HG03064 (cell line): Measurements from ENCODE around the gene CALHM6.

Source experiments
- ATAC-seq: cut with Tn5 transposase; IDR thresholded peaks from one replicate; pipeline ENCODE4 v1.9.1; 2021; ENCODE audit warnings: low read depth; ENCODE audit not compliant: unreplicated experiment

The CALHM6 gene

DNA sequence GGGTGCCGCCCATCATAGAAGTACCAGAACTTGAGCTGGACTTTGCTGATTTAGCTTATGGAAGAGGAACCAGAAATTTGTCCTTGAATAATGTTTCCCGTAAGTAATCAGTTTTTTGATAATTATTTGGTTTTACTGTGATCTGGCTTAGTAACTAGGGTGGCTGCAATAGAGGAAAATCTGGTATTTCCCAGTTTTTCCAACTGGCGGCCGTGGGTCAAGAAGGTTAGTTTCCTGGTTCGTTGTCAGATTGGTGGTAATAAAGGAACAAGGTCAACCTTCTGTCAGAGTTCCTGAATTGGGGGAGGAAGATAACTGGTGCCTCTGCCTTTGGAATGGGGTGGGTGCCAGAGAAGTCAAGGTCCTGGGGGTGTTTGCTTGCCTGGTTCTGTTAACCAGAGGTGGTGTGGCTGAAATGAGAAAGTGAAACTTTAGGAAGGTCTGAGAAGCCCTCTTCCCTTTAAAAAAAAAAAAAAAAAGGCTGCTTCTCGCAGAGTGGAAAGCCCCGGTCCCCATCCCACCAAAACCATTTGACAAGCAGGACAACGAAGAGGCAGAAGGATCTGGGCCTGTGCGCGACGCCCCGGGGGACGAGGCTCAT is at the start of gene CALHM6:
CALHM6 (plus strand) TSS at position 45 of the 601 bp plus-strand sequence; CDS start at position 600, 555 bp downstream.
- ATAC-seq = no peak

DNA sequence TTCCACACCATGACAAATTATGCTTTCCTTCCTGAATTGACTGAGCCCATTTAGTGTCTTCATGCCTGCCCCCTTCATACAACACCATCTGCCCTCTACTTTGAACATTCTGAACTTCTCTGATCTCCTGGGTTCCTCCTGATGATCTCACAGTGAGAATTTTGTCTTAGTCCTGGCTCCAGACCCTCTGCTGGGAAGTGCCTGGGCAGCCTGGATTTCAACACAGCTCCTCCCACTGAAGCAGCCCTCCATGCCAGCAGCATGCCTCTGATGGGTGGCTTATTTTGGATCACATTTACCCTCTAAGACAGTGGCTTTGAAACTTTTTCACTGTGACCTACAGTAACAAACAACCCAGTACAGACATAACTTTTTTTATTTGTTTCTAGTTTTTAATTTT is 48.9 kb upstream of the CALHM6 start:
- no peak for ATAC-seq

DNA sequence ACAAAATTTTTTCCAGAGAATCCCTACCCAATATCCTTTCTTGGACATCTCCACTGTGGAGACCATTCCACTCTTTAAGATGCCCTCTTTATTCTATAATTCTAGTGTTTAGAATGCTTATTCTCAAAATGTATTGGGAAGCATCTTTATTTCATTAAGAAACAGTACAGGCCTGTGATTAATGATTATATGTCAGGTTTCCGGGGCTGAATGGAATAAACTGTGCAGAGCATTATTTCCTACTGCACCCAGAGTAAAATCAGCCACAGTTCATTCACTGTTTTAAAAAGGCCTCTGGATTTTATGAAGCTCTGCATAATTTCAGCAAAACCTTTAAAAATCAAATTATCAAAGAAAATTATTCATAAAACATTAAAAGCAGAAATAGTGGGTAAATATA is 47.8 kb upstream of the CALHM6 start:
- no peak for ATAC-seq

DNA sequence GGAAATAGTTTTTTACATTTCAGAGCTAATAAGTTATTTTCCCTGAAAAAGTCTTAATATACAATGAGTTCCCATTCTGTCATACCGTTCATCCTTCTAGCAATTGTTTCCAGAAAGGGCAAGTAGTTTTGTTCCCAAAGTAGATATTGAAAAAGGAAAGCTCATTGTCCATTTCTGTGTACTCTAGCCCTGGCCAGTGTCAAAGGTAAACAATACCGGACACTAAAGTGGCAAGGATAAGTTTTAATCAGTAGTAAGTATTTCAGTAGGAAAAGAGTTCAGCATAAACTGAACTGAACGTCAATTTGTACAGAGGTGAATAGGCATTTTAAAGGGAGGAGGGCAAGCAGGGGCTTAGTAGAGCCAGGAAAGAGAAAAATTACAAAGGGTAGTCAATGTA is 43.5 kb upstream of the CALHM6 start:
- no peak for ATAC-seq

DNA sequence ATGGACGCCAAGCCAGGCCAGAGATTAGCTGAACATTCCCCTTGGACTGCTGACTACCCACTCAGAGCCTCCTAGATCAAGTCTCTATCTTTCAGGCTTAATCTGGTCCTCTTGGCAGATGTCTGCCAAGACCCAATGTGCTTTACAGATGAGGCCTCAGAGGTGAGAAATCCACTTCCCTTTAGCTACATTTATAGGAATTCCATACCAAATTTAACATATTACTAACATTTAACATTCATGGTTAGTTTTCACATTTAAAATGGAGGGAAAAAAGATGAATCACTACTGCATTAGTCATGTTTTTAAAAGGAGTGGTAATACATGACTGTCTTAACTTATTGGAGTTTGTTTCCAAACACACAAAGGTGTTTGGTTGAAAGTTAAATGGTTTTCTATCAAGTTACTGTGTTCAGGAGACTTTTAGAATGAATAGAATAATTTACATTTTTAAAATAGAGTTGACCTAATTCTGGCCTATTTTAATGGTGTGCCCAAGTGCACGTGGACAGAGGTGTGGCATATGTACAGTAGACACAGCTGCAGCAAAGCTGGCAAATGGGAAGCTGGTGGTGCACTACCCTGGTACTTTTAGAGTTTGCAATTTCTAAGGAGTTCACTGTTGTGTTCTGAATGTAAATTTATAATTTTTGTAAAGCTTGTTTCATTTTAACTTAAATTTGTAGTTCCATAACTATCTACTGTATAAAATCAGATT is 41.9 kb upstream of the CALHM6 start:
- no peak for ATAC-seq

DNA sequence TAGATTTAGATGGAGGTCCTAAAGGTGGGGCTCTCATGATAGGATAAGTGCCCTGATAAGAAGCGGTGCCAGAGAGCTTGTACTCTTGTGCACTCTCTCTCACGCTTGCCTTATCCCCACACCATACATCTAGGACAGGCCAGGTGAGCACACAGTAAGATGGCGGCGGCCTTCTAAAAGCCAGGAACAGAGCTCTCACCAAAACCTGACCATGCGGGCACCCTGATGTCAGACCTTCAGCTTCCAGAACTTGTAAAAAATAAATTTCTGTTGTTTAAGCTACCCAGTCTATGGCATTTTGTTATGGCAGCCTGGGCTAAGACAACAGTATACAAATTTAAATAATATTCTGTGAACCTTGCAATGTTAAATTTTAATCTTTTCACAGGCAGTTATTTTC is 40.8 kb upstream of the CALHM6 start:
- no peak for ATAC-seq

DNA sequence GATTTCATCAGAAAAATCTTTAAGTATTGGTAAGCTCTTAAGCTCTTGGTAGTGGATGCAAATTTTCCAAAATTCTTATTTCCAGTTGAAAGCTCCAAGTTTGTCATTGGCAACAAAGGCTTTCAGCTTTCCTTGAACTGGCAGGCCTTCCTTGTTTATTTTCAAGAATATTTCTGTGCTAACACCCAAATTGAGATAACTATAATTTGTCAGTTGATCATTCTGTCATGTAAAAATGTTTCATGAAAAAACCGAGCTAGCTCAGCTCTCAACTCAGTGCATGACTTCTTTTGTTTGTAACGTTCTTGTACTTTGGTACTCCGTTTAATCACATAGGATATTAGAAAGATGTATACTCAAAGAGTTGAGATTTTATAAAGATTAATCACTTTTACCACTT is 38.9 kb upstream of the CALHM6 start:
- ATAC-seq = no peak

DNA sequence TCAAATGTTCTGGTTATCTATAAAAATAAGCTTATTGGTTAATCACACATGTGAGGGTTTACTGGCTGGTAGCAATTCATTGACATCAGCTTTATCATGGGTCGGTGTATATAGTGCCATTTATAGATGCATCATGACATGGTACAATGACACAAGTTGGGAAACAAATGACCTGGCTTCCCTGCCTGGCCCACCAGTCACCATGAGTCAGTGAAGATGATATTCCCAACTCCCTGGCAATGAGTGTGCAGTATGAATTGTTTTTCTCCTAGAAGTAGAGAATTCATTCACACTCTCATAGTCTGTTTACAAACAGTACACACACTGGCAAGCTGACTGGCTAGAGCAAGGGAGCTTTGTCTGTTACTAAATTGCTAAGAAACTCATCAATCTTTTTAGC is 37.2 kb upstream of the CALHM6 start:
- ATAC-seq = no peak

DNA sequence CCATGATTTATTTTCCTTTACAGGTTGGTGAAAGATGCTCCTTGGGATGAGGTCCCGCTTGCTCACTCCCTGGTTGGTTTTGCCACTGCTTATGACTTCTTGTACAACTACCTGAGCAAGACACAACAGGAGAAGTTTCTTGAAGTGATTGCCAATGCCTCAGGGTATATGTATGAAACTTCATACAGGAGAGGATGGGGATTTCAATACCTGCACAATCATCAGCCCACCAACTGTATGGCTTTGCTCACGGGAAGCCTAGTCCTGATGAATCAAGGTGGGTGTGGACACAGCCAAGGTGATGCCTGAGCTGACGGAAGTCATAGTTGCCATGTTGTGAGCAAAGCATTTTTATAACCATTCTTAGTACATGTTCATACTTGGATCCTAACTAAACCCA is 34.6 kb upstream of the CALHM6 start:
- no peak for ATAC-seq

DNA sequence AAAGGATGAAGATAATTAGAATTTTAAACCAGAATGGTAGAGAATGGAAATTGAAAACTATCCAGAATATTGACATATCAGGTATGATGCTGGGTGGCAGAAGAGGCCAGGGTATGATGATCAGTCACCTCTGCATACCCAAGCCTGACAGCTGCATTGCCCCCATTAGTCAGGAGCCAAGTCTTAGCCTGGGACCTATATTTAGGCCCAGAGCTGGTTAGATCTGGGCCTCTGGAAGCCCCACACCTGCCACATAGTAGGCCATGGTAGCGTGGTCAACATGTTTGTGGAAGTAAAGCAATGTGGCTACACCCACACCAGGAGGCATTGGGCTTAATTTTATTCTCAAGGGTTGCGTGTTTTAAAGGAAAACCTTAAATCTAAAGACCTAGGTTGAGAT is 32.1 kb upstream of the CALHM6 start:
- no peak for ATAC-seq

DNA sequence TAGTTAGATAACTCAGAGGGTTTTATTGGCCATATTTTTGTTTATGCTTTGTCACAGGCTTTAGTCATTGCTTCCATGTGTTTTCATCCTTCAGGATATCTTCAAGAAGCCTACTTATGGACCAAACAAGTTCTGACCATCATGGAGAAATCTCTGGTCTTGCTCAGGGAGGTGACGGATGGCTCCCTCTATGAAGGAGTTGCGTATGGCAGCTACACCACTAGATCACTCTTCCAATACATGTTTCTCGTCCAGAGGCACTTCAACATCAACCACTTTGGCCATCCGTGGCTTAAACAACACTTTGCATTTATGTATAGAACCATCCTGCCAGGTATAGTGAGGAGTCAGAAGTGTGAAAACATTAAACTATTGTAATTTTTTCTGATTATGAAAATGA is 30.3 kb upstream of the CALHM6 start:
- no peak for ATAC-seq

DNA sequence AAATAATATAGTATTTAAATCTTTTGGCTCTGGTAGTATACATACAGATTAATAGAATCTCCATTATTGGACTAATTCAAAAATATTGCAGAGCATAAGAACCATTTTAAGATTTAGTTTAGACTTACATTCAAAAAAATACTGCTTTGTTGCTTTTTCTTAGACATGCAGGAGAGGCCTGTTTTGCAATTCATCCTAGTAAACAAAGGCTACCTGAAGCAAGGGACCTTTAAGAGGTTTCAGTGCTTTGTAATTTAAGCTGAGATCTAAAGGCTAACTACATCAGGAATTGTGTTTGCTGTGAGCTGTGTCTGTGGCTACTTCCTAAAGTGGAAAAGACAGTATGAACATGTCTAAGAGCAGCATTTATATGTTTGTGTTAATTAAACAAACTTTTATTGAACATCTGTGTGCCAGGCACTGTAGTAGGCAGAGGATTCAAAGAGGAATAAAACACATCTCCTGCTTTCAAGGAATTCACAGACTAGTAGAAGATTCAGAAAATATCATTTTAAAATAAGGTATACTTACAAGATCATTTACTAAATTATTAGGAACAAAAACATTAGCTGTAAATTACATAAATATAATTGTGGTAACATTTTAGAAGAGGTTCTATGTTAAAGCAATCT is 29.1 kb upstream of the CALHM6 start:
- ATAC-seq = no peak

DNA sequence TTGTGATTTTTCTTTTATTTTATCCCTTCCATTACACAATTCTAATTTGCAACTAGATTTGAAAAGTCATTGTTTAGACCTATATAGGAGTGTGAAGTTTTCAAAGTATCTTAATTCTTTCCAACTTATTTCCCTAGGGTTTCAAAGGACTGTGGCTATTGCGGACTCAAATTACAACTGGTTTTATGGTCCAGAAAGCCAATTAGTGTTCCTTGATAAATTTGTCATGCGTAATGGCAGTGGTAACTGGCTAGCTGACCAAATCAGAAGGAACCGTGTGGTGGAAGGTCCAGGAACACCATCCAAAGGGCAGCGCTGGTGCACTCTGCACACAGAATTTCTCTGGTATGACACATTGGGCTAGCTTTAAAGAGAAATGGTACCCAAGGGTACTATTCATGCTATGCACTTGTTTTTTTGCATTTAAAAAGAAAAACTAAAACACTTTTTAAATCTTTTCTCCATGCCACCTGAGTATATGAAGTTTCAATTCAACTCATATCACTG is 27.9 kb upstream of the CALHM6 start:
- ATAC-seq = no peak

DNA sequence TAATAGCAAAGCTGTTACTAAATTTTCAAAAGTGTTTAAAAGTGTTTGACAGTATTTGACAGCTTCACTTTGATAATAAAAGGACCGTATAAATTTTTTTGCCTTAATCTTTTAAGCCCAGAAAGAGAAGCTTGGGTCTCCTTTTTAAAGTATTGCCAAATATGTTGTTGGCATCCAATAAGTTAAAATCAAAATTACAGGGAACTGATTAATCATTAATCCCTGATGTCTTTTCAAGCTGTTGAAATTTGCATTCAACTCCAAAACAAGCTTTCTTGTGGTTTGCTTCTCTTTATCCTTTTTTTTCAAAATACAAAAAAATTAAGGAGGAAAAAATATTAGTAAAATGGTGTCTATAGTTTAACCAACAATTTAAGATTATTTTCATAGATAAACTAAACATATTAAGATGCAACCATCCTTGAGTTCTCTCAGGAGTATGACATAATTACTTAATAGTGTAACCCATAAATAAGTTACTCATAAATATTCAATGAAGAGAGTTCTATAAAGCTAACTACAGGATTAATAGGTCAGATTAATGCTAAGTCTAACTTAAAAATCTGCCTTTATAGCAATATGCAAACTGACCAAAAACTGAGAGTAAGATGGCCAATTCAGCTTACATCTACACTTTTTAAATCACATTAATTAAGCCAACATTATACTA is 27.0 kb upstream of the CALHM6 start:
- no peak for ATAC-seq

DNA sequence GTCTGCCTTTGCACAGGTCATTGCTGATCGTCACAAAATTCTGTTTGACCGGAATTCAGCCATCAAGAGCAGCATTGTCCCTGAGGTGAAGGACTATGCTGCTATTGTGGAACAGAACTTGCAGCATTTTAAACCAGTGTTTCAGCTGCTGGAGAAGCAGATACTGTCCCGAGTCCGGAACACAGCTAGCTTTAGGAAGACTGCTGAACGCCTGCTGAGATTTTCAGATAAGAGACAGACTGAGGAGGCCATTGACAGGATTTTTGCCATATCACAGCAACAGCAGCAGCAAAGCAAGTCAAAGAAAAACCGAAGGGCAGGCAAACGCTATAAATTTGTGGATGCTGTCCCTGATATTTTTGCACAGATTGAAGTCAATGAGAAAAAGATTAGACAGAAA is 24.6 kb upstream of the CALHM6 start:
- ATAC-seq = no peak

DNA sequence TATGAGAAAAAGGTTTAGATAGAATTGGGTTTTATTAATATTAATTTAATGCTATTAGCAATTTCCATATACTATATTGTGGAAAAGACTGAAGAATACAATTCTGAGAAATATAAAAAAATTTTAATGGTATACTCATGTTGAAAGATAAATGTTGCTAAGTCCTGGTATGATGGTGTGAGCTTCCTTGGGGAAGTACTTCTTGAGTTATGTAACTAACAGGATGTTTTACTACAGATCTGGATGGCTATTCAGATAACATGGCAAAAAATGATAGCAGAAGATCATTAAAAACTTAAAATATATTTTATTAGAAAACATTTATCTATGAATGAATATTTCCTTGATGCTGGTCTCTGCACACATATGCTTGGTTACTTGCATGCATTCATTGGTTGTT is 23.5 kb upstream of the CALHM6 start:
- ATAC-seq = no peak

DNA sequence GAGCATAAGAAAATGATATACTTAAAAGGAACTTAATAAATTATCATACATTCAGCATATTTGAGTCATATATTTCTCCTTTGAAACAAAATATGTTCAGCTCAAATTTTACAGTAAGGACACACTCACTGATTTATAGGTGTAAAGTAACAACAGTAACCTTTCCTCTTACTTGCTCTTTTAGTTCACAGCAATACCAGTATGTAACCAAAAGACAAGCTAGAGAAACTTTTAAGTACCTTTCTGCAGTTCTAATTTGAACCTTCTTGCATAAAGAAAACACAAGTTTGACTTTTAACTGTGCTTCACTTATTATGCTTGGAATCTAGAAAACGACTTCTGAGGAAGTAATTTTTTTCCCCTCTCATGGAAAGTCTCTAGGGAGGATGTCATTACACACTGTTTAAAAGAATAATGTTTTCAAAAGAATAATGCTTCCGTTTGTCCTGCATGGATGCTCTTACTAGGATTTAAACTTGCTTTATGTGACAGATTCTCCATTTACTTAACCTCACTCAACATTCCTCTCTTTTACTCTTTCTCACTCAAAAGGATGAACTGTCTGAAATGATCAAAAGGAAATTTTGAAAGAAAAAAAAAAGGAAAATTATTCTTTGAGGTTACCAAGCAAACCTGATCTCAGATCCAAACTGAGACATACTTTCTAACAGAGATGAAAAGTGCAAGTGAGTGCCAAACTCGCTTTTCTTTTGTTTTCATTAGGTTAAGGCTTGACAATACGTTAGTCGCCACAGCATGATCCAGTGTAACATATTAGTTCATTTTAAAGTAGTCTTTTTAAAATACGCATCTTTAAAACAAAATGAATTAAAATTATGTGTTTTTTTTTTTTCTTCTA is 22.4 kb upstream of the CALHM6 start:
- ATAC-seq = no peak

DNA sequence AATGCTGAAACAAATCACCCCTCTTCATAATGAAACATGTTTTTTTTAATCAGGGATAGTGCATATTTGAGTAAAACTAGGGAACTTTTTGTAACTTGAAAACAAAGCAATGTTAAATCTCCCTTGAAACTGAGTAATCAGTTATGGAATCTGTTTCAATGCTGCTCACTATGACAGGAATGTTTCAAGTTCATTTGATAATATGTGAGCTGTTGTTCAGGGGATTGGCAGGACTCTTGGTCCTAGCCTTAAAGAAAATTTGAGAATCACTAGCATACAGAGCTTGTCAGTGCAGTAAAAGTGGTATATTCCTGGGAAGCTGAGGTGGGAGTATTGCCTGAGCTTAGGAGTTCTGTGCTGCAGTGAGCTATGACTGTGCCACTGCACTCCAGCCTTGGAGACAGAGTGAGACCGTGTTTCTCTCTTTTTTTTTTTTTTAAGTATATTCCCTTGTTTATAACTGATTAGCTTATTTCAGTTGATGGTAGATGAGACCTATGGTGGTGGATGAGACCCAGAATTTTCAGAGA is 21.6 kb upstream of the CALHM6 start:
- no peak for ATAC-seq

DNA sequence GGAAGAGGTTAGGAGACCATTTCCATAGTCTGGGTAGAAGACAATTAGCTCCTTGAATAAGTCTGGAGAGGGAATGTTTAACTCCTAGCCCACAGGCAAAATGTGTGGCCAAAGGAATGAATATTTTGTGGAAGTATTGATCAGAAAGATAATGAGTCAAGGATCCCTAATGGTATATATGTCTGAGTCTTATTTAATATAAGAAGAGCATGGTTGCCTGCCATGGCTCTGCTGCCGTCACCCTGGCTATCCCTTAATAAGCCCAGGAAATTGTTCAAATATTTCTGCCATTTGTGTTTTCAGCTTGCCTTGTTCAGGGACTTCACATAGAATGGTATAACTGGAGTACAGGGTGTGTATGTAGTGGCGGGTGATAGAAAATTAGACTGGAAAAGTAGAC is 18.1 kb upstream of the CALHM6 start:
- no peak for ATAC-seq

DNA sequence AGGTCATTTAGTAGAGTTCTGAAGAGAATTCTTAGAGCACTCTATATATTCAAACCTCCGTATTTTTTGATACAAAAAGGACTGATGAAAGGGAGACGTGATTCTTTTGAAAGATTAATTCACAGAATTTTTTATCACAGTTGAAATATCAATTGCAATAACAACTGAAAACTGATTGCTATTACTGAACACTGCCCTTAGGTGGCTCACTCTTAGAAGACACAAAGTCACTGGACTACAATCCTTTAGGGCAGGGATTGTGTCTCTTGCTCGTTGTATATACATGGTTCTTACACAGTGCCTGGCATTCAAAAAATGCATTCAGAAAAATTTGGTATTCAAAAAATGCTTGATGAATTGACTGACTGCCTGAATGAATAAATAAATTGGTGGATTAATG is 17.1 kb upstream of the CALHM6 start:
- no peak for ATAC-seq
